HG03565 (cell line): ENCODE measurements around the gene CKAP5.

Source experiments
- ATAC-seq: cut with Tn5 transposase; IDR thresholded peaks from one replicate; pipeline ENCODE4 v1.9.1; 2021; ENCODE audit warnings: mild to moderate bottlenecking, moderate library complexity; ENCODE audit not compliant: unreplicated experiment

Gene CKAP5

DNA sequence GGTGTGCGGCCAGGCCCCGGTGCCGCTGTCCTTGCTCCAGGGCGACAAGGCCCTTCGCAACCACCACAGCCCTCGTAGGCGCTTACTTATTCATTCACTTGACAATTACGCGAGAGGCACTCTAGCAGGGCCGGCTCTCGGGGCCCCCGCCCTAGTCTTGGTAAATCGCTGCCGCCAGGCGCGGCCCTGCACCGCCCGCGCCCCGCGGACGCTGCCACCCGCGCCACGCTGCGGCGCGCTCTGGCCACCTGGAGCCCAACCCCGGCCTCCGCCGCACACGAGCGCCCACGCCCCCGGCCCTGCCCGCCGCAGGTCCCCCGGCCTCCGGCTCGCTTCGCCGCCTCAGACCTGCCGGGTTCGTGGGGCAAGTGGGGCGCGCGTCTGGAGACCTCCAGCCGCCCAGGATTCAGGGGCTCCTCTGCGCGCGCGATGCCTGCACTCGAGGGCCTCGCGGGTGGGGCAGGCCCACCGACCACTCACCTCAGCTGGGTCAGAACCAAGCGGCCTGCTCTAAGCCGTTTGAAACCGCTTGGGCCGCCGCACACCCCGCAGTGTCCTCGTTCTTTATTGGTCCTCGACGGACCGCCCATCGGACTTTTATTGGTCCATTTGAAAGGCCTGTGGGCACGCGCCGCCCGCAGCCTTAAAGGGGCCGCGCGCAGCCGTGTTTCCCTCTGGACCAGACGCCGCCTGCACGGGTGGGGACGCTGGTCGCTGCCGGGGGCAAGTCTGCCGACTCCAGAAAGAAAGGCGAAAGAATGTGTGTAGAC lies at the start of gene CKAP5:
Gene CKAP5, minus strand, starts transcription at position 541 of the 770 bp plus-strand sequence. CDS start 25,049 bp downstream, outside the sequence.
- ATAC-seq = peak; percentile 86

DNA sequence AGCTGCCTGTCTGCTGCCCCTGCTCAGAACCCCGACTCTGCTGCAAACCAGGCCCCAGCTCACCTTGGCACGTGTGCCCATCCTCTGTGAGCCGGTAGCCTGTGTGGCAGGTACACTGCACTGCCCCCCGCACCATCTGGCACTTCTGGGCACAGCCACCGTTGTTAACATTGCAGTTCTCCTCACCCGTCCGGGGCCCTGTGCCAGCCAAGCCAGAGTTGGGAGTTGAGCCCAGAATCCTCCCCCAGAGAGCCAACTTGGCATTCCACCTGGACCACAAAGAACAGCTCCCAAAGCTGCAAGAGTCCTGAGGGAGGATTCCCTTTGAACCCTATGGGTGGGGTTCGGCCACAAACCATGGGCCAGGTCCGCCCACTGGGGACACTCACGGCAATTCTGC lies 49.7 kb upstream of the CKAP5 start:
- no peak for ATAC-seq

DNA sequence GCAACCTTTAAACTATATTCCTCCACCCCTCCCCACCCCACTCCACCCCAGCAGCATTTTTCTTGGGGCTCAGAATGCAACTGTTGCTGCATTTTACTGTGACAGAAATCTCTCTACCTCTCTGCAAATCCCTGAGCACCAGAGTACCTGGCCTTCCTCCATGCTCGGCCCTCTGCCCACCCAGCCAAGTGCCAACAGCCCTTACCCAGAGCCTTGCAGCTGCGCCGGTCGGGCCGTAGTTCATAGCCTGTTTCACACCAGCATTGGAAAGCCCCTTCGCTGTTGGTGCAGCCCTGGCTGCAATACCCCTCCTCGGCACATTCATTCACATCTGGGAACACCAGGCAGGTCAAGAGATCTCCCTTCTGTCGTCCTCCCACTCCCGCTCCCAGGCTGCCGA lies 48.9 kb upstream of the CKAP5 start:
- ATAC-seq = no peak

DNA sequence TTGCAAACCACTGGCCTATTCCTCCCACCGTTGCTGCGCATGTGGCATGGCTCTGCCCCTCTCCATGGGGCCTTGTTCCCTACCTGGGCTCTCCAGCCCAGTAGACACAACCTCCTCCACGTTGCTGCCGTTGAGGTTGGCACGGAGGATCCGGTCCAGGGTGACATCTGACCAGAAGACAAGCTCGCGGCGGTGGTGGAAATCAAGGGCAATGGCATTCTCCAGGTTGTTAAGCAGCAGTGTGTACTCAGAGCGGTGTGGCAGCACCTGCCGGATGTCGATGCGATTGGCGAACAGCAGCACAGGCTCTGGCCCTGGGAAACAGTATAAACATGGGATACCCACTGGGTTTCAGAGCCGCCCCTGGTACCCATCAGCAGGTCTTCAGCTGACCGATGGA lies 48.4 kb upstream of the CKAP5 start:
- no peak for ATAC-seq

DNA sequence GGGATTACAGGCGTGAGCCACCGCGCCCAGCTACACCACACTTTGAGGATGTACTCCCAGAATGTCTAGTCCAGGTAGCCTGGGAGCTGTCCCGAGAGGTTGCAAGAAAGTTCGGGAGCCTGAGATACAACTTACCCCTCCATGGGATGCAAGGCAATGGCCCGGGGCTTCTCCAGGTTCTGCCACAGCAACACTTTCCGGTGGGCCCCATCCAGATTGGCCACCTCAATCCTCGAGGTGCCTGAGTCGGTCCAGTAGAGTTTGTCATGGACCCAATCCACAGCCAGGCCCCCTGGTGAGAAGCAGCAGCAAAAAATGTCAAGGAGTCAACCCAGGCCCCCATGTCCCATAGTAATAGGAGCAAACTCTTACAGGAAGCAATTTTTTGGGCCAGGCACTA lies 46.8 kb upstream of the CKAP5 start:
- ATAC-seq = no peak

DNA sequence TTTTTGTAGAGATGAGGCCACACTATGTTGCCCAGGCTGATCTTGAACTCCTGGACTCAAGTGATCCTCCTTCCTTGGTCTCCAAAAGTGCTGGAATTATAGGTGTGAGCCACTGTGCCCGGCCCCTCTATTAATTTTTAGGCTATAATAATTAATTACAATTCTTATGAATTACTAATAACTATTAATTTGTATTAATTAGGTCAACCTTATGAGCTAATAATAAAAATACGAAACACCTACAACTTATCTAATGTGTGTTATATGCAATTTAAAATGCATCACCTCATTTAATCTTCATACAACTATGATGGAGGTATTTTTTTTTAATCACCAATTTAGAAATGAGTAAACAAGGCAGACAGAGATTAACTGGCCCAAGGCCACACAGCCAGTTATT lies 46.0 kb upstream of the CKAP5 start:
- ATAC-seq = no peak

DNA sequence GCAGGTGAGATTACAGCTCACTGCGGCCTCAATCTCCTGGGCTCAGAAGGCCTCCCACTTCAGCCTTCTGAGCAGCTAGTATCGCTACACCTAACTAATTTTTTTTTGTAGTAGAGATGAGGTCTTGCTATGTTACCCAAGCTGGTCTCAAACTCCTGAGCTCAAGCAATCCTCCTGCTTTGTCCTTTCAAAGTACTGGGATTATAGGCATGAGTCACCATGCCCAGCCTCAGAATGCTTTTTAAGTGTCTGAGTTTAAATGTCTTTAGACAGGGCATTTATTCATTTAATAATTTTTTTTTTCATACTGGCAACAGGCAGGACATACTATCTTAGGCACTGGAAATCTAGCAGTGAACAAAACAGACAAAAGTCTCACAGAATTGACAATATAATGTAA lies 44.6 kb upstream of the CKAP5 start:
- ATAC-seq = no peak

DNA sequence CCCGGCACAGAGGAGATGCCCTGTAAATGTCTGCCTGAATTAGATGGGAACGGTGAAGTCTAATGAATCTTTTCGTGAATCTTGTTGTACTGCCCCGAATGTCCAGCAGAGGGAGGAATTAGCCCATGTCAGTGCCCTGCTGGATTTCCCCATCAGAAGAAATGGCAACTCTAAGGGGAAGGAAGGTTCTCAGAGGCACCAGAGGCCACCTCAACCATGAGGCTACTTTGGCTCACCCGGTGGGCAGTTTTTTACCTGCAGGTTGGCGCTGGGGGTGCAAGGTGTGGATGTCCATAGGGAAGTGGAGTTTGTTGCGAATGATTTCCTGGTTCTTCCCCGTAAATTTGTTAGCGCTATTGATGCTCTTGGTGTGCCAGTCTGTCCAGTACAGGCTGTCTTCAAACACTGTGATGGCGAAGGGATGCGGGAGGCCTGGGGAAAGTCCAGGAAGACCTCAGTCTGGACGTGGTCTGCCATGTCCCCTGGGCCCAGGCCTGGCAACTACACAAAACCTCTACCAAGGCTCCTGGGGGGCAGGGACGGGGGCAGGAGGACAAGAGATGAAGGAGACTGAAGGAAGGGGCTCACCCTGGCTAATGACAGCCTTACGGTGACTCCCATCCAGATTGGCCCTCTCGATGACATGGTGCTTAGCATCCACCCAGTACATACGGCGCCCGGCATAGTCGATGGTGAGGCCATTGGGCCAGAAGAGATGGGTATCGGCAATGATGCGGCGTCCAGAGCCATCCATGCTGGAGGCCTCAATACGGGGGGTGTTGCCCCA lies 43.8 kb upstream of the CKAP5 start:
- no peak for ATAC-seq

DNA sequence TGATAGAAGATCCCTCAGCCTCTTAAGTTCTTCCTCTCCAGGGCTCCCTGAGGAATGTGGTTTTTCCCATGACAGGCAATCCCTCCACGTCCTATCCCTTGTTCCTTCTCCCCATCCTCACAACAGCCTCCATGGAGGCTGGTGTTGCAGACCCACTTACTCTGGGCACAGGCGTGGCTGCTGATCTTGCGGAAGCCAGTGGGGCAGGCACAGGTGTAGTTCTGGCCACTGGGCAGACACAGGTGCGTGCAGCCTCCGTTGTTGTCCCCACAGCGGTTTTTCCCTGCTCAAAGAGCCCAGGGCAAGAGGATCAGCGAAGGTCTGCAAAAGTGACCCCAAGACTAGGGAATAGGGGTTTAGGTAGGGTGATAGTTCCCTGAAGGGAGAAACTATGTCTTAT lies 43.2 kb upstream of the CKAP5 start:
- no peak for ATAC-seq

DNA sequence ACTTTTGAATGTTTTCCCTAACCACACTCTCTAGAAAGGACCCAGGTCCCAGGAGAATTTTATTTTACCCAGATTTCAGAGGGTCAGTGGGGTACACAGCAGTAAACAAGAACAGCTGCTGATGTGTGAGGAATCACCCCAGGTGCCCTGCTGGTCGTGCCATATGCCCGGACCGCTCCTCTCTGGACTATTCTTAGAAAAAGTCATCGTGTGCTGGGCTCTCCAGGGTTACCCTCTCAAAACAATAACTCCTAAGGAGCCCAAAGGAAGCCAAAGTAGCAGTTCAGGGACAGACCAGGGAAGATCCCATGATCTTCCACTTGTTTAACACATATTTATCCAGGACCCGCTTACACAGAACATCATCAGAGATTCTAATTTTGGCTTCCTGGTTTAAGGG lies 42.6 kb upstream of the CKAP5 start:
- no peak for ATAC-seq

DNA sequence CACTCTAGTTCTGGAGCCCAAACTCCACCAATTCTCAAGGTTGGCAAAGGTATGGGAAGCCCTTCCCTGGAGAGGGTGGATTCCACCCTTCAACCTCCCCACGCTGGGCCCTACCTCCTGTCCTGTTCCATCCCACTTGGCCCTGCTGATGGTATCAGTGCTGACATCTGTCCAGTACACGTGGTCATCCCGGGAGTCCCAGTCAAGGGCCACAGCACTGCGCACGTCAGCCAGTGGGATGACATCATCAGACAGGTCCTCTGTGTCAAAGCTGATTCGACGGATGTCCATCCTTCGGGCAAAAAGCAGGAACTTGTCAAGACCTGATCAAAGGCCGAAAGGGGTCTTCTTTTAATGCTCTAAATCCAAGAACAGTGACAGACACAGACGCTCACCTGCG lies 40.1 kb upstream of the CKAP5 start:
- no peak for ATAC-seq

DNA sequence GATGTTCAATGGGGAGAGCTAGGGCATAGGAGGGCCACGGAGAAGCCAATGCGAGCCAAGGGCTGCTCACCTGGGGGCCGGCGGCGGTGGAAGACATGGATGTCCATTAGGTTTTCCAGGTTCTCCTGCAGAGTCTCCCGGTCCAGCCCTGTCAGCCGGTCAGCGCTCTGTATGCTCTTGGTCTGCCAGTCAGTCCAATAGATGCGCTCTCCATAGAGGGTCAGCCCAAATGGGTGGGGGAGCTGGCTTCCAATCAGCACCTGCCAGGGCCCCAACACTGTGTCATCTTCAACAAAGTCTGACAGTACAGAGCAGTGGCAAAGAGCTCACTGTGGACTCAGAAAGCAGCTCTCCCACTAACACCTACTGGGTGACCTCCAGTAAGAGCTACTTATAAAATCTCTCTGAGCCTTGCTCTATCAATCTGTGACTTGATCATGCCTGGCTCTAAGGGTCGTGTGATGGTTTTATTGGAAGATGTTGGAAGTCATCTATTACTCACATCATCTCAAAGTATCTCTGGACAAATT lies 33.0 kb upstream of the CKAP5 start:
- no peak for ATAC-seq

DNA sequence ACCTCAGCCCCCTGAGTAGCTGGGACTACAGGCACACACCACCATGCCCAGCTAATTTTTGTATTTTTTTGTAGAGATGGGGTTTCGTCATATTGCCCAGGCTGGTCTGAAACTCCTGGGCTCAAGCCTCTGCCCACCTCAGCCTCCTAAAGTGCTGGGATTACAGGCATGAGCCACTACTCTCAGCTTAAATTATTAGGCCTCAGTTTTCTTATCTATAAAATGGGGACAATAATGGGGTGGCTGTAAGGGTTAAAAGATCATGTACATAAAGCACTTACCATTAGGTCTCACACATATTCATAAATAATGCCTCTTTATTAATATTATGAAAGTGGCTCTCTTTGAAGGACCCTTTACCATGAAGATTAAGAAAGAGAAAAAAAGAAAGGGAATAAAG lies 31.5 kb upstream of the CKAP5 start:
- ATAC-seq = no peak

DNA sequence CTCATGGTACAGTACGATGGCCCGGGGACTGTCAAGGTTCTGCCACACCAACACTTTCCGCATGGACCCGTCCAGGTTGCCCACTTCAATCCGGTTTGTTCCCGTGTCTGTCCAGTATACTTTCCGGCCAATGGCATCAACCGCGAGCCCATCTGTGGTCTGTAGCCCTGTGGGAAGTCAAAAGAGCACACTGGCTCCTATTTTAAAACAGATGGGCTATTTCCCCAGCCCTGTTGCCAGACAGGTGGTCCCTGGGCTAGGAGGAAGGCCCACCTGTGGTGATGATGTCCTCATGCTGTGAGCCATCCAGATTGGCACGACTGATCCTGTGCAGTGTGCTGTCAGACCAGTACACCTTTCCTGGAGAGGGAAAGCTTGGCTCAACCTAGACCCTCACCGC lies 30.4 kb upstream of the CKAP5 start:
- no peak for ATAC-seq

DNA sequence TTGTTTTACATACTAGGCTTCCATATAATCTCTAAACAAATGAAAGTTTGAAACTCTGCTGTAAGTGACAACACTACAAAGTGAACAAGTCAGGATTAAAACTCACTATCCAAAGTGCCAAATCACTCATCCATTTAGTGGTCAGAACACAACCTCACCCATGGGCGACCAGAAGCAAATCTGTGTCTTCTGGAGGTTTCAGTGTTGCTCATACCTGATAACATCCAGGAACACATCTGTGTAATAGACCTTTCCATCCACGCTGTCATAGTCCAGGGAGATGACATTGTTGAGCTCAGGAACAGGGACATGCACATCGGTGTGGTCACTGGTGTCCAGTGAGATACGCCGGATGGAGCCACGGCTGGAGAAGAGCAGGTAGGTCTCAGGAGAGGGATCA lies 28.5 kb upstream of the CKAP5 start:
- ATAC-seq = no peak

DNA sequence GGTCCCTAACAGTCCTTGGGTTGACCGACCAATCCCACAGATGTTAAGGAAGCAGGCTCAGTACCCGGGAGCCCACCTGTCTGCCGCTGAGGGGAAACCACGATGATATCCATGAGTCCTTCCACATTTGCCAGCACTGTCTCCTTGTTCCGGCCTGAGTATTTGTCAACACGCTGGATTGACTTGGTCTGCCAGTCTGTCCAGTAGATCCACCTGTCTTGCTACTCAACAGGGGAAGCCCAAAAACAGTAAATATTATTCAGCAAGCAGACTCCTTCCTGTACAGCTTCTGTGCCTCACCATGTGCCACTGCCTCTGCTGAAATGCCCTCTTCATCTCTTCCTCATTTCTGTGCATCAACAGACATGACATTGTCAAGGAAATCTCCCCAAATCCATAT lies 22.8 kb upstream of the CKAP5 start:
- ATAC-seq = no peak

DNA sequence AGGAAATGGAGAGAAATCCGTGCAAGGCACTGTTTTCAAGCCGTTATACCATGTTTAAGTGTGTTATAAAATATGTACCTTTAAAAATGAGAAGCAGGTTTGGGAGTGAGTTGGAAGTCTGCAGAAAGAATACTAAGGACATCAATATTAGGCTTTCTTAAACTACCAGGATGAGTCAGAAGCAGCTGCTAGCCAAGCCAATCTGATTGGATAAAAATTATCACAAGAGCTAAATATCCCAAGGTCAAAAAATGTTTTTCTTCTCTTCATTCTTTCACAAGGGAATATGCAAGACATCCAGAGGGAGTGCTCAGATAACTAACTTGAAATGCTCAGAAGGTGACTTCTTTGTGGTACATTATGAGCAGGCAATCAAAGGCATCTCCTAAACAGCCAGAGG lies 19.3 kb upstream of the CKAP5 start:
- no peak for ATAC-seq

DNA sequence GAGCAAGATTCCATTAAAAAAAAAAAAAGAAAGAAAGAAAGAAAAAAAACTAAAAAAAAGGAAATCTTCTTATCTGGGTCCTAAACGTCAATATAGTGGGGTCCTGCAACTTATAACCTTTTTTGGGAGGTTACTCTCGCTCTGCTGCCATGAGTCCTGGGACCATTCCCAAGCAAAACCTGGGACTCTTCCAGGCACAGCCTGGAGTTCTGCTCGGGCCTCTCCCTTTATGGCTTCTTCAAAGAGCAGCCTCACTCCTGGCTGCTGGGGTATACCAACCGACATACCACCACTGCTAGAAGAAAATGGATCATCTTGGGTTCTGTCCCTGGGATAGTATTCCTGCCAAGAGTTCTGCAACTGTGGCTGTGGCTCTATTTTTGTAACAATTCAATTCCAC lies 14.1 kb upstream of the CKAP5 start:
- ATAC-seq = no peak

DNA sequence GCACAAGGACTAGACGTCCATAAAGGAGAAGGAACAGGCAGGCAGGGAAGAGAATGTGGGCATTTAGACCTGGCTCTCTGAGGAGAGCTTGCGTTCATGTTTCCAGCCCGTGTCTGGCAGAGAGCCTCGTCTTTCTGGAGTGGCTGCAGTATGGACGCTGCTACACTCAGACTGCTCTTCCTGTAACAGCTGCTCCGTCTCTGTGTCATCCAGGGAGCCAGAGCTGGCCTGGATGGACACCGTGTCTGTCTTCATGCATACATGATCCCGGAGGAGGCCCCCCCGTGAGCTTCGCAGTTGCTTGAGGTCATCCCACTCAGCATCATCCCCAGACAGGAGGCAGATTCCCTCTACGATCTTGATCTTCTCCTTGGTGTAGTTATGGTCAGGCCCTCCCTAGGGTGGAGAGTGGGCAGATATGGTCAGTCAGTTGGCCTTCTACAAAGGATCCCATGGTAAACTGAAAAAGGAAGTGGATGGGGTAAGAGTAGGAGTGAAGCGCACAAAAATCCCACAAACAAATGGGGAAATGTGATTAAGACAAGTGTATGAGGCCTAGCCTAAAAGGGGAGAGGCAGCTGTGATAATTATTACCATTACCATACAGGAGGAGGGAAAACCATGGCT lies 13.0 kb upstream of the CKAP5 start:
- no peak for ATAC-seq

DNA sequence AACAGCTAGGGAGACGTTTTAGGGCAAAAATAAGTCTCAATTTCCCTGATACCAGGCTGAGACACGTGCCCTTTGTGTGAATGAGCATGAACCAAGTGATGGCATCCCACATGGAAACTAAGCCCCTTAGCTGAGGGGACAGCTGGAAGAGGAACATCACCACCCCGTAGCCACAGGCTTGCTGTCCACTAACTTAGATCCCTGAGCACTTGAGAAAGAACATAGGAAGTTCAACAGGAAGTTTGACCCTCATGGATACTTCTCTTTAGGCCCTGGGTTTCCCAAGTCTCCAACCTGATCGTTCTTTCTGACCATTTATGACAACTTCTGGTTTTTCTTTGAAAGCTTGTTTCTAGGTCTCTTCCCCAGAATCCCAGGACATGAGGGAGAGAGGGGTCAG lies 11.6 kb upstream of the CKAP5 start:
- no peak for ATAC-seq

DNA sequence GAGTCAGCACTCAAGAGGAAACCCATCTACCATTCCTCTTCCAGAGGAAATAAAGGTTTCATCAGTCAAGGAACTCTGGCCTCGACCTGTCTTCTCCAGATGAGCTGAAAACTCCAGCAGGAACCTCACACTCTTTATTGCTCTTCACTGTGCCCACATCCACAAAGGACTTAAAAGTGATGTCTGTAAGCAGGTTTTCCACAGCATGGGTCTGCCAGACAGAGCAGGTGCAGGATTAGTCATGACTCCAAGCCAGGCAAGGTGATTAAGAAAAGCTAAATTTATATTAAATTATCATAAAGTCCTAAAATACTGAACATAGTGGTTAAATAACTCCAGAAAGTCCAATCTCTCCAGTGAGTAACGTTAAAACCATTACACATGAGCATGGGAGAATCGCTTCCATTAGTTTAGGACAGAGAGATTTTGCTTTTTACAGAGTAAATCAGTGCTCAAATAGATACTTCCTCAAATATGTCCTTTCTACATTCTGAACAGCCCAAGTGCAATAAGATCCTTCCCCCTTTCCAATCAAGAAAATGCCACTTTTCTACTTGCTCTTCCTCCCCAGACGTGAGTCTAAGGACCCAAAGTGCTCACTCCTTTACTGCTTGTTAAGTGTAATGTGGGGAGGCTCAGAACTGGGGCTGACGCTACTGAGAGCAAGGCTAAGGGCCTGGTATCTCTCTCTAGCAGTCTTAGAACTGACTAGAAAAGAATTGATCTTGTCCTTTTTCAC lies 10.7 kb upstream of the CKAP5 start:
- no peak for ATAC-seq
